ENCODE measurements around the gene NPNT.

DNA sequence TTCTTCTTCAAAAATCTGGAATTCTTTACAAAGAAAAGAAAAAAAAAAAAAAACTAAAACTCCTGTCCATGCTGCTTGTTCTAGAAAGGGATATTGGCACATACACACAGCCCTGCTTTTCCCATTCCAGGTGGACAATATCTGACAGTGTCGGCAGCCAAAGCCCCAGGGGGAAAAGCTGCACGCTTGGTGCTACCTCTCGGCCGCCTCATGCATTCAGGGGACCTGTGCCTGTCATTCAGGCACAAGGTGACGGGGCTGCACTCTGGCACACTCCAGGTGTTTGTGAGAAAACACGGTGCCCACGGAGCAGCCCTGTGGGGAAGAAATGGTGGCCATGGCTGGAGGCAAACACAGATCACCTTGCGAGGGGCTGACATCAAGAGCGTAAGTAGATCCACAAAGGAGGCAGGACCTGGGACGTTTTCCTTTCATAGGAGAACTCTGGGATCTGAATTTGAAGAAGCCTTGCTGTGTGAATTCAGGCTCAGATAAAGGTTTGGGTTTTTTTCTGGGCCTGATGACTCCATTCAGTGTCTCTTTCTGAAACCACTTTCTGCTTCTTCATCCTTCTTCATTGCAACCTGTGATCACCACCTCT lies 71.9 kb downstream of the NPNT start:
- TF ChIP-seq GATA2 (IDR thresholded peaks at IDR 0.05; ENCODE audit: low read depth, low read length) (no peak), GATA3 (IDR thresholded peaks at IDR 0.05; ENCODE audit: low read depth, low read length) (no peak)
